RPMI7951 (cell line): ENCODE results near the gene TOGARAM2. TPM values are rescaled to one million over a fixed set of nuclear protein-coding genes. Genes with fewer than 3 reads are reported as not detected.
"Not testable (repeated sequence)": the region's sequence is repeated elsewhere in the genome, so short reads cannot be mapped to it uniquely, and the experiment has no call there.

ENCODE experiments used
- DNase-seq: peaks from one replicate; pipeline ENCODE4 v3.0.0-alpha.2; 2012; ENCODE audit warnings: low read depth
- total RNA-seq: library from RNA; depleted of rRNA; stranded (reverse); fragments of >200 nt; shearing (Covaris generic); gene quantifications from 2 replicates; pipeline ENCODE4 v1.2.3, GENCODE V29; 2014

TOGARAM2 gene
- total RNA-seq, 1 experiment from 2014 or later = not detected

GRCh38 chr2:28977176-28977875 is 3.8 kb upstream of the TOGARAM2 start:
- no peak for DNase-seq

- DNase-seq = not testable (repeated sequence)
Measured at GRCh38 chr2:28978001-28978400, 3.1 kb upstream of the TOGARAM2 start.

- DNase-seq = no peak
Measured at GRCh38 chr2:28978606-28979005, 2.5 kb upstream of the TOGARAM2 start.

- DNase-seq = no peak
Measured at GRCh38 chr2:28979041-28979440, 2.1 kb upstream of the TOGARAM2 start.

GRCh38 chr2:28979576-28980366 is 1.3 kb upstream of the TOGARAM2 start:
- no peak for DNase-seq

GRCh38 chr2:28980368-28981015 is 606 bp upstream of the TOGARAM2 start:
- DNase-seq = no peak

- DNase-seq = no peak
Measured at GRCh38 chr2:28981620-28982376, 700 bp downstream of the TOGARAM2 start.

GRCh38 chr2:28982381-28982950 is 1.4 kb downstream of the TOGARAM2 start:
- no peak for DNase-seq

GRCh38 chr2:28986429-28986828 is 5.3 kb downstream of the TOGARAM2 start:
- no peak for DNase-seq

GRCh38 chr2:28989973-28990372 is 8.9 kb downstream of the TOGARAM2 start:
- no peak for DNase-seq

GRCh38 chr2:28990445-28990844 is 9.3 kb downstream of the TOGARAM2 start:
- DNase-seq = no peak

- no peak for DNase-seq
Measured at GRCh38 chr2:28991021-28991420, 9.9 kb downstream of the TOGARAM2 start.

GRCh38 chr2:28991460-28991859 is 10.4 kb downstream of the TOGARAM2 start:
- DNase-seq = no peak

- DNase-seq = no peak
Measured at GRCh38 chr2:28993206-28993960, 12.3 kb downstream of the TOGARAM2 start.

GRCh38 chr2:28994074-28994473 is 13.0 kb downstream of the TOGARAM2 start:
- DNase-seq = no peak

- DNase-seq = no peak
Measured at GRCh38 chr2:28994679-28995078, 13.6 kb downstream of the TOGARAM2 start.

- no peak for DNase-seq
Measured at GRCh38 chr2:28995765-28996750, 15.0 kb downstream of the TOGARAM2 start.

- DNase-seq = no peak
Measured at GRCh38 chr2:28997237-28997846, 16.2 kb downstream of the TOGARAM2 start.
